GM12864 (cell line): ENCODE data around the gene PTPN9.
"Not testable (repeated sequence)": the region's sequence is repeated elsewhere in the genome, so short reads cannot be mapped to it uniquely, and the experiment has no call there.

Experiments used
- DNase-seq: peaks from one replicate; pipeline ENCODE4 v3.0.0-alpha.2; 2011; ENCODE audit warnings: low read depth
- H3K4me3 ChIP-seq: 2 replicates; pipeline ENCODE4 v1.5.1; 2011; ENCODE audit warnings: mild to moderate bottlenecking, low read depth, low read length, control low read depth
- TF ChIP-seq, protein P1 (sequence below): IDR thresholded peaks from 2 replicates; pipeline ENCODE4 v1.5.1; 2011; ENCODE audit warnings: low read depth, mild to moderate bottlenecking, moderate library complexity, low read length, control low read depth, inconsistent platforms; ENCODE audit errors: missing control alignments

The PTPN9 gene

DNA sequence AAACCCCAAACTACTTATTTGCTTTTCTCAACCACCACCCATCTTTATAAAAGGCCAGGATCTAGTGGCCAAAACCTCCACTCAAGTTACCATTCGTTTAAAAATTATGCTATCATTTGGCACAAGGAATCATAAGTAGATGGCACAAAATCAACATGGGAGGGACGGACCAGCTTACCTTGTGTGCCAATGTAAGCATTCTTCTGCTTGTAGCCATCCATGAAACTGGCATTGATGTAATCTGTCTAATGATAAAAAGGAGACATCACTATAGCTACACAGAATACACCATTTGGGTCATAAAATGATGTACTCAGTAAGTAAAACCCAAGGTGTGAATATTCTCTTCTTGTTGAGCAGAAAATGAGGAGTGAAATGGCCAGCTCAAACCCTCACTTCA lies 99.4 kb downstream of the PTPN9 start:
- TF ChIP-seq, protein P1, sequence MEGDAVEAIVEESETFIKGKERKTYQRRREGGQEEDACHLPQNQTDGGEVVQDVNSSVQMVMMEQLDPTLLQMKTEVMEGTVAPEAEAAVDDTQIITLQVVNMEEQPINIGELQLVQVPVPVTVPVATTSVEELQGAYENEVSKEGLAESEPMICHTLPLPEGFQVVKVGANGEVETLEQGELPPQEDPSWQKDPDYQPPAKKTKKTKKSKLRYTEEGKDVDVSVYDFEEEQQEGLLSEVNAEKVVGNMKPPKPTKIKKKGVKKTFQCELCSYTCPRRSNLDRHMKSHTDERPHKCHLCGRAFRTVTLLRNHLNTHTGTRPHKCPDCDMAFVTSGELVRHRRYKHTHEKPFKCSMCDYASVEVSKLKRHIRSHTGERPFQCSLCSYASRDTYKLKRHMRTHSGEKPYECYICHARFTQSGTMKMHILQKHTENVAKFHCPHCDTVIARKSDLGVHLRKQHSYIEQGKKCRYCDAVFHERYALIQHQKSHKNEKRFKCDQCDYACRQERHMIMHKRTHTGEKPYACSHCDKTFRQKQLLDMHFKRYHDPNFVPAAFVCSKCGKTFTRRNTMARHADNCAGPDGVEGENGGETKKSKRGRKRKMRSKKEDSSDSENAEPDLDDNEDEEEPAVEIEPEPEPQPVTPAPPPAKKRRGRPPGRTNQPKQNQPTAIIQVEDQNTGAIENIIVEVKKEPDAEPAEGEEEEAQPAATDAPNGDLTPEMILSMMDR, result no peak
- DNase-seq, result no peak

DNA sequence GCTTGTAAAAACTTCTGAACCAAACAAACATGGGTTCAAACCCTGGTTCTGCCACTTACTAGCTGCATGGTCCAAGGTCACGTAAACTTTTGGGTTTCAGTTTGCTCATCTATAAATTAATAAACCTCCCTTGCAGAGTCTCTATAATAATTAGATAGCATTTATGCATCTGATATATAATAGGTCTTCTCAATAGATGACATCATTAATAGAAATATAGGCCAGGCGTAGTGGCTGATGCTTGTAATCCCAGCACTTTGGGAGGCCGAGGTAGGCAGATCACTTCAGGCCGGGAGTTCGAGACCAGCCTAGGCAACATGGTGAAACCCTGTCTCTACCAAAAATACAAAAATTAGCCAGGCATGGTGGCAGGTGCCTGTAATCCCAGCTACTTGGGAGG lies 102.0 kb downstream of the PTPN9 start:
- not testable (repeated sequence) for DNase-seq, H3K4me3 ChIP-seq

More for the DNA sequence above, 99.4 kb downstream of the PTPN9 start:
- H3K4me3 ChIP-seq, result no peak overlapping the region

DNA sequence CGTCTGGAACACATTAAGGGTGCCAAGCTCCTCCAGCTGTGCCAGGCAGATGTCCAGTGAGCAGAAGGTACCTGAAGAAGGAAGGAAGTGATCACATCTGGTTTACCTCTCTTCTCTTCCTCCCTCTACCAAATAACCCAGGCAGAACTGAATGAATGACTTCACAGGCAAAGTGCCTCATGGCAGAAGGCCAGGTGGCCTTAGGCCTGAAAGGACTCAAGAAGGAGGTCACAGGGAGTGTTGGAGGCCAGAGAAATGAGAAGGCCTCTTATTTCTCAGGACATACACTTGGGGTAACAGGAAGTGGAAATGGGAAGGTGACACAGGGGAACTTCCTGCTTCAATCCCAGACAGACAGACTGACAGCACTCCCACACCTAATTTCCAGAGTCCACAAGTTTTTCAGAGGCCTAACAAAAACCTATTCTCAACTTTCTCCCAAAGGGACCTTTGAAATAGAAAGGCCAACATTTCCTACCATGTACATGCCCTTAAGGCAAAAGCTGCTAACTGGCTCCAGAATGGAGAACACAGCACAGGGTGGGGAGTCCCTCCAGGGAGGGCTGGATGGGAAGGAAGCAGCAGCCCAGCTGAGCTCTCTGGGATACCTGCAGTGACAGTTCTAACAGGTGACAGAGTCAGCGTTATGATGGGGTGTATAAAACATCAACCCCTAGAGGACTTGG lies 110.1 kb downstream of the PTPN9 start:
- no peak for DNase-seq
- TF ChIP-seq, protein P1, result no peak
- no peak overlapping the region for H3K4me3 ChIP-seq

DNA sequence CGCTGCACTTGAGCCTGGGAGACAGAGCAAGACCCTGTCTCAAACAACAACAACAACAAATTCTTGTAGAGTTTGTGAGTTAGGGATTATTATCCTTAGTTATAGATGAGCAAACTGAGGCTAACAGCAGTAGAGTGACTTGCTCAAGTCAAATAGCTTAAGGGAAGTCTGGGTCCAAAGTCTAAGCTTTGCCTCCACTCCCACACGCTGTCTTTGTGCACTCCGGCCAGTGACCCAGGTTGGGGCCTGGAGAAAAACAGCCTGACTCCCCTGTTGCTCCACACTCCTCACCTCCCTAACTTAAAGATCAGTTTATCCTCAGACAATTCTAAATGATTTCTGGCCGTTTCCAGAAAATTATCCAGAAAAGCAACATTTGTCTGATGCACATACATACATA lies 118.5 kb downstream of the PTPN9 start:
- TF ChIP-seq, protein P1, result no peak
- DNase-seq, result no peak
- H3K4me3 ChIP-seq, result no peak overlapping the region

DNA sequence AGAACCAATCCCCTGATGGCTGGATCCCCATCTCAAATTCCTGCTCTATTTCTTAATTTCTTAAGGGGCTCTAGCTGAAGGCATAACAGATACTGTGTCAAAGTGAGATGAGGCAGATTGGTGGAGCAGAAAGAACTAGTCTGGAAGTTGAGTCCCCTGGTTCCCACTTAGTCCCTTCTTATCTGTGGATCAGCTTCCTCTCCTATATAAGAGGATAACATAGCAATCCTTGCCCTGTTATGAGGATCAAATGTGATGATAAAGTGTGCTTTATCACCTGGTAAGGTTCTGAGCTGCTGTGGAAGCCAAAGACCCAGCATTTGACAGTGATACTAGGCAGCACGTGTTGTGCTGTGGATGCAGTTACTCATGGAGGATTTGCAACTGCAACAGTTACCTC lies 119.5 kb downstream of the PTPN9 start:
- no peak overlapping the region for H3K4me3 ChIP-seq
- no peak for DNase-seq
- TF ChIP-seq, protein P1, result no peak

DNA sequence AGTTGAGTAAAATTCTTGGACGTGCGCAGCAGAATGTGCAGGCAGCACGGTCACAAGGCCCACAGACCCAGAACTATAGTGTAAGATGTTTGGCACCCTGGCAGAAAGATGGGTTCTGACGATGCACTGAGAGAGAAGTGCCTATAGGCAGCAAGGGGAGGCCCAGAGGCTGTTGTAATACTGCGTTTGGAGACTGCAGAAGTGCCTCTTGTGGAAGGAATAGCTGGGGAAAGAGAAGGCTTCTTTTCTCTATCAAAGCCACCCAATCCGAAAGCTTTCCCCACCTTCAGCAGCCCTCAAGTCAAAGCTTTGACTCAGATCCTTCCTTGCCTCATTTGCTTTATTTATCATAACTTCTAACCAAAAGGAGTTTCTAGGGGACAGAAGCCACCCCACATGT lies 122.4 kb downstream of the PTPN9 start:
- DNase-seq, result no peak
- TF ChIP-seq, protein P1, result no peak
- no peak overlapping the region for H3K4me3 ChIP-seq

DNA sequence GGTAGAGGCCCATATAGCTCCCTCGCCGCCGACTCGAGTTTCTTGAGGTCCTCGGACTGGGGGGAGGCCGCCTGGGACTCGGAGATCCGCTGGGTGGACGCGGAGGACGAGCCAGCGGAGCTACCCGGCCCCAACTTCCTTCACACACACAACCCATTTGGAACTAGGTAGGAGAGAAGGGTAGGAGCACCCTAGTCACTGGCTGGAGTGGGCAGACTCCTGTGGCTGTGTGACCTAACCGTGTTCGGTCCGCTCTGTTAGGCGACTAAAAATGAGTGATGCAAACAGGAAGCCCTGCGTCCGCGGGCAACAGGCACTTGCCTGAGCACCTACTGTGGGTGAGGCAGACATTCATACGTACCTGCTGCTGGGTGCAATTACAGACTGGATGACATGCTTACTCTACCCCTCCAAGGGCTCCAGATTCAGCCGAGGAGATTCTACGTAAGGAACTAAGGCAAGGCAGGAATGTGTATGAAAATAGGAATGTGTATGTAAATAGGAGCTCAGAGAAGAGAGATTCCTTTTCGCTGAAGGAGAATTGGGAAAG lies 123.1 kb downstream of the PTPN9 start:
- TF ChIP-seq, protein P1, result no peak
- no peak for DNase-seq
- H3K4me3 ChIP-seq, result peak overlapping the region; percentile 96
